Testis (tissue), 3 donors: ENCODE measurements around the gene NPHP1. TPM values are rescaled to one million over a fixed set of nuclear protein-coding genes. Genes with fewer than 3 reads are reported as not detected.
"Not testable (repeated sequence)": the region's sequence is repeated elsewhere in the genome, so short reads cannot be mapped to it uniquely, and the experiment has no call there.

ENCODE experiments used
- DNase-seq: peaks from one replicate; pipeline ENCODE4 v3.0.0-alpha.2; 2019
- H3K27ac ChIP-seq, 2 donors: fragments of 200-600 bp; sonication (generic); one replicate each; pipeline ENCODE4 v1.5.1; 2019
- H3K27me3 ChIP-seq: fragments of 200-600 bp; sonication (generic); one replicate; pipeline ENCODE4 v1.5.1; 2019
- H3K36me3 ChIP-seq: fragments of 200-600 bp; sonication (generic); one replicate; pipeline ENCODE4 v1.5.1; 2017; ENCODE audit warnings: low read depth; ENCODE audit errors: missing control alignments
- H3K4me1 ChIP-seq: fragments of 200-600 bp; sonication (generic); one replicate; pipeline ENCODE4 v1.5.1; 2019
- H3K4me3 ChIP-seq, 2 donors: fragments of 200-600 bp; sonication (generic); one replicate each; pipeline ENCODE4 v1.5.1; 2017 to 2019
- H3K9me3 ChIP-seq: fragments of 200-600 bp; sonication (generic); one replicate; pipeline ENCODE4 v1.5.1; 2017
- POLR2A ChIP-seq: fragments of 450-650 bp; IDR thresholded peaks from one replicate; pipeline ENCODE4 v1.6.1; 2017; ENCODE audit warnings: antibody characterized with exemption, mild to moderate bottlenecking, moderate library complexity
- WGBS, 2 donors: methylation state at CpG; one replicate each; pipeline ENCODE4 v1.1.5; 2018; 5-methylcytosine and 5-hydroxymethylcytosine counted together
- intact Hi-C: fragments of 100-400 bp; cut with DNase I; formaldehyde crosslinking; loops from one replicate; pipeline ENCODE4 v1.15.1; 2023; ENCODE audit warnings: low total_unique reads
- polyA plus RNA-seq: library from polyadenylated mRNA; stranded (reverse); fragments of 350-450 nt; fragmentation: Illumina TruSeq; extraction: RNeasy Lipid Tissue Mini Kit (QIAGEN cat#74804); gene quantifications from one replicate; pipeline ENCODE4 v1.2.3, GENCODE V29; 2014; ENCODE audit warnings: low read depth, low replicate concordance; ENCODE audit not compliant: insufficient read depth
- total RNA-seq, 2 donors: library from RNA; depleted of rRNA; stranded (reverse); fragments of >200 nt; gene quantifications; one replicate each; pipeline ENCODE4 v1.2.3, GENCODE V29; 2016
- TF ChIP-seq, protein P1 (sequence below), 3 experiments: fragments of 450-650 bp in 2 of 3; fragments of 200-600 bp in 1 of 3; sonication (generic) in 1 of 3; IDR thresholded peaks; one replicate each; pipeline ENCODE4 v1.5.1; 2016 to 2019; ENCODE audit warnings: antibody characterized with exemption in 3 of 3, mild to moderate bottlenecking in 2 of 3, moderate library complexity in 1 of 3

NPHP1 gene
- total and polyA plus RNA-seq, 3 donors from 2014 or later: 19.7 to 56.5 (median 24.5) TPM

DNA sequence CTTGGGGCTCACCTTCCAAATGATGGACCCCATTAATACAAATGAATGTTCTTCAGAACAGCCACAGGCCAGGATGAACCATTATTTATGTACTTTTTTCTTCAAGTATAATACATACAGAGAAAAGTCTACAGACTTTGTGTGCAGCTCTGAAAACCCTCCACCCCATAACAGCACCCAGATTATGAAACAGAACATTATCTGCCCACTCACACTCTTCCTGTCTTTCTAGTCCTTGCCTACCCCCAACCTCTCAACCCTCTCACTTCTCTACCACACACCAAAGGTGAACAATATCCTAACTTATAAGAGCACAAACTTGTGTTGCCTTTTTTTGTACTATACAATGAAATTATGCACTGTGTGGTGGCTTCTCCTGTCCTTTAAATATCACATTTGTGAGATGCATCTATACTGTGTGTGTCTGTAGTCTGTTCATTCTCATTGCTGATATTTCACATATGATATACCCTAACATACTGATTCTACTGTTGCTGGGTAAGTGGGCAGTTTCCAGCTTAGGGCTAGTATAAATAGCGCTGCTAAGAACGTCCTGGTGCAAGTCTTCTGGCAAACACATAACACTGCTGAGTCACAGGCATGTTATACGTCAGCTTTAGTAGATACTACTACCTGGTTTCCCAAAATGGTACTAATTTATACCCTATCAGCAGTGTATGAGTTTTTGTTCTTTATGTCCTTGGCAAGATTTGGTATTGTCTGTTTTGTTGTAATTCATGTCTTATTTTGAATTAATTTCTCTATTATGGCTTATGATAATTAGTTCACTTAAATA, 1.0 kb upstream of the NPHP1 start:
- H3K9me3 ChIP-seq: no peaks in the 10 kb centered on the region
- no peak overlapping the region for H3K27ac ChIP-seq
- no peak overlapping the region for H3K4me3 ChIP-seq
- no peaks in the 10 kb centered on the region for H3K36me3 ChIP-seq
- H3K27me3 ChIP-seq: no peaks in the 10 kb centered on the region
- no peak for DNase-seq
- WGBS, 2 donors: 49 to 65% methylated on average over 3 of the region's 3 CpGs
- H3K4me1 ChIP-seq: peaks cover 4% of the 10 kb centered on the region
- TF ChIP-seq, protein P1, sequence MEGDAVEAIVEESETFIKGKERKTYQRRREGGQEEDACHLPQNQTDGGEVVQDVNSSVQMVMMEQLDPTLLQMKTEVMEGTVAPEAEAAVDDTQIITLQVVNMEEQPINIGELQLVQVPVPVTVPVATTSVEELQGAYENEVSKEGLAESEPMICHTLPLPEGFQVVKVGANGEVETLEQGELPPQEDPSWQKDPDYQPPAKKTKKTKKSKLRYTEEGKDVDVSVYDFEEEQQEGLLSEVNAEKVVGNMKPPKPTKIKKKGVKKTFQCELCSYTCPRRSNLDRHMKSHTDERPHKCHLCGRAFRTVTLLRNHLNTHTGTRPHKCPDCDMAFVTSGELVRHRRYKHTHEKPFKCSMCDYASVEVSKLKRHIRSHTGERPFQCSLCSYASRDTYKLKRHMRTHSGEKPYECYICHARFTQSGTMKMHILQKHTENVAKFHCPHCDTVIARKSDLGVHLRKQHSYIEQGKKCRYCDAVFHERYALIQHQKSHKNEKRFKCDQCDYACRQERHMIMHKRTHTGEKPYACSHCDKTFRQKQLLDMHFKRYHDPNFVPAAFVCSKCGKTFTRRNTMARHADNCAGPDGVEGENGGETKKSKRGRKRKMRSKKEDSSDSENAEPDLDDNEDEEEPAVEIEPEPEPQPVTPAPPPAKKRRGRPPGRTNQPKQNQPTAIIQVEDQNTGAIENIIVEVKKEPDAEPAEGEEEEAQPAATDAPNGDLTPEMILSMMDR (IDR thresholded peaks at IDR 0.05): no peak
- no peak for TF ChIP-seq POLR2A
- intact Hi-C loops: no loop called here

DNA sequence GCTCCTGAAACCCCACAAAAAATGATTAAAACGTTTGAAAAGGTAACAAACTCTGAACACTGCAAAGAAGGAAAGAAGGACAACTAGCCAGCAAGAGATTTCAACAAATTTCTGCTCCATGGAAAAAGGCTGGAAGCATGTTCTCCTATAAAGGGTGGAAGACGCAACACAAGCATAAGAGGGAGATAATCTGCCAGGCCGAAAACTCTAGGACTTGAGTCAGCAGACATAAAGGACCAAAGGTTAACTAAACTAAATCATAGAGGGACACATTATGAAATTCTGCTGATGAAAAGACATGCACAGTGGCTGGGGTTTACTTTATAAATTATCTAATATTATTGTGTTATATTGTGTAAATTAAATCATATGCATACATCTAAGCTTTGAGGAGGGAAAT, 6.8 kb downstream of the NPHP1 start:
- Histone ChIP-seq H3K4me3 (no peak overlapping the region), H3K4me1 (no peaks in the 10 kb centered on the region), H3K36me3 (no peaks in the 10 kb centered on the region), H3K27ac (no peak overlapping the region), H3K9me3 (no peaks in the 10 kb centered on the region), H3K27me3 (no peaks in the 10 kb centered on the region)
- intact Hi-C loops: no loop called here
- TF ChIP-seq, protein P1 (IDR thresholded peaks at IDR 0.05): no peak
- no peak for TF ChIP-seq POLR2A
- 72 to 74% methylated on average over 3 of the region's 3 CpGs for WGBS, 2 donors
- DNase-seq: no peak

DNA sequence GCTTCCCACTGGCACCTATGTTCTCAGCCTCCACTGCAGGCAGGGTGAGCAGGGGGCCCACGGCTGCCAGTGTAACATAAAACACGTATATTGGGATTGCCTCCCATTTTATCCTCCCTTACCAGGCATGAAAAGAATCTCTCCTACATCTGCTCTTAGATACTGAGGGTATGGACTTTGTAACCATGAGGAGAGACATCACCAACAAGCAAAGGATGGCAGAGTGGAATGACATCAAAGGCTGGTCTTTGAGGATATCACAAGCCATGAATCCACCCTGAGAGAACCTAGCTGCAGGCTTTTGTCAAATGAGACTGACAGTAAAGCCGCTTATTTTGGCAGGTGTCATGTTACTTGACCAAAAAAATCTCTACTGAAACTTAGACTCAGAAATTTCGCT, 7.4 kb downstream of the NPHP1 start:
- intact Hi-C loops: no loop called here
- Histone ChIP-seq H3K27ac (no peak overlapping the region), H3K27me3 (no peaks in the 10 kb centered on the region), H3K36me3 (no peaks in the 10 kb centered on the region), H3K4me1 (no peaks in the 10 kb centered on the region), H3K9me3 (no peaks in the 10 kb centered on the region), H3K4me3 (no peak overlapping the region)
- no peak for DNase-seq
- no peak for TF ChIP-seq POLR2A
- TF ChIP-seq, protein P1 (IDR thresholded peaks at IDR 0.05): no peak
- 80 to 85% methylated on average over 4 of the region's 4 CpGs for WGBS, 2 donors

DNA sequence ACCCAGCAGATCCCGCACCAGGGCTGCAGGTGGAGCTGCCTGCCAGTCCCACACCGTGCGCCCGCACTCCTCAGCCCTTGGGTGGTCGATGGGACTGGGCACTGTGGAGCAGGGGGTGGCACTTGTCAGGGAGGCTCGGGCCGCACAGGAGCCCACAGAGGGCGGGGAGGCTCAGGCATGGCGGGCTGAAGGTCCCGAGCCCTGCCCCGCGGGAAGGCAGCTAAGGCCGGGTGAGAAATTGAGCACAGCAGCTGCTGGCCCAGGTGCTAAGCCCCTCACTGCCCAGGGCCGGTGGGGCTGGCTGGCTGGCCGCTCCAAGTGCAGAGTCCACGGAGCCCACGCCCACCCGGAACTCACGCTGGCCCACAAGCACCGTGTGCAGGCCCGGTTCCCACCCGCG, 14.6 kb downstream of the NPHP1 start:
- H3K9me3 ChIP-seq, H3K27ac ChIP-seq, H3K4me3 ChIP-seq, intact Hi-C loops, H3K4me1 ChIP-seq, H3K36me3 ChIP-seq, H3K27me3 ChIP-seq, DNase-seq: not testable (repeated sequence)
- WGBS, 2 donors: 96% methylated on average over 23 of the region's 23 CpGs; no CpG with 5 or more reads in 1 of the 2 donors

DNA sequence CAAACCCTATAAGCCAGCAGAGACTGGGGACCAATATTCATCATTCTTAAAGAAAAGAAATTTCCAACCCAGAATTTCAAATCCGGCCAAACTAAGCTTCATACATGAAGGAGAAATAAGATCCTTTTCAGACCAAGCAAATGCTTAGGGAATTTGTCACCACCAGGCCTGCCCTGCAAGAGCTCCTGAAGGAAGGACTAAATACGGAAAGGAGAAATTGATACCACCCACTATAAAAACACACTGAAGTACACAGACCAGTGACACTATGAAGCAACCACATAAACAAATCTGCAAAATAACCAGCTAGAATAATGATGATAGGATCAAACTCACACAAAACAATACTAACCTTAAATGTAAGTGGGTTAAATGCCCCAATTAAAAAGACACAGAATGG, 22.4 kb downstream of the NPHP1 start:
- no peak overlapping the region for H3K4me3 ChIP-seq
- TF ChIP-seq POLR2A: no peak
- TF ChIP-seq, protein P1 (IDR thresholded peaks at IDR 0.05): no peak
- no peaks in the 10 kb centered on the region for H3K4me1 ChIP-seq
- no peaks in the 10 kb centered on the region for H3K36me3 ChIP-seq
- no peak overlapping the region for H3K27ac ChIP-seq
- WGBS, 2 donors: 93 to 100% methylated on average over 2 of the region's 2 CpGs
- no peaks in the 10 kb centered on the region for H3K9me3 ChIP-seq
- DNase-seq: no peak
- H3K27me3 ChIP-seq: no peaks in the 10 kb centered on the region
- intact Hi-C loops: no loop called here
